Measurements from ENCODE around the gene RPS8. TPM values are rescaled to one million over a fixed set of nuclear protein-coding genes. Genes with fewer than 3 reads are reported as not detected.
"Not testable (repeated sequence)": the region's sequence is repeated elsewhere in the genome, so short reads cannot be mapped to it uniquely, and the experiment has no call there.

RPS8 gene
- total and polyA plus RNA-seq, 7 donors, result 935 to 2,158 (median 1,193) TPM

DNA sequence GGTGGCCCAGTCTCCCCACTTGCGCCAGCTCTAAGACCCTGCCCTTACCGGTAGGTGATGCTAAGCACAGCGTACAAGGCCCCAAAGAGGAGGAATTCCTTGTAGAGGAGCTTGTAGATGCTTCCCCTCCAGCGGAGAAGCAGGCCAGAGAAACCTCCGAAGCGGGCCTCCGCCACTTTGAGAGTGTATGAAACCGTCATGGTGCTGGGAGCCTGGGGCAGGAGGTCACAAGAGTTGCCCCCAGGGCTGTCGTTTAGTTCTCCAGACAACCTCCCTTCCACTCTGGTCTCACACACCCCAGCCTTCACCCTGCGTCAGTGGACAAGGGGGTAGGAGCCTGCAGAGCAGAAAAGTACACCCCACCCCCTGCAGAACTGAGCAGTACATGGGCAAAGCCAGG lies 12.2 kb downstream of the RPS8 start:
- no peak overlapping the region for H3K27ac ChIP-seq
- intact Hi-C loops (cut with DNase I), result loop anchor here (5.0 kb wide), 2 partner anchors 35 to 510 kb away; no protein-coding TSS in a partner anchor
- no peak for DNase-seq
- no peaks in the 10 kb centered on the region for H3K9me3 ChIP-seq
- H3K27me3 ChIP-seq (ENCODE audit: insufficient read depth in 3 of 3, low read length in 2 of 3), result no peaks in the 10 kb centered on the region
- H3K36me3 ChIP-seq (ENCODE audit: insufficient read depth in 1 of 2, low read depth in 1 of 2), result no peaks in the 10 kb centered on the region
- 93 to 95% (median 94%) methylated on average over 10 of the region's 10 CpGs for WGBS, 3 donors
- H3K4me1 ChIP-seq, result peaks cover 19% of the 10 kb centered on the region
- no peak for ATAC-seq
- TF ChIP-seq, protein P1, sequence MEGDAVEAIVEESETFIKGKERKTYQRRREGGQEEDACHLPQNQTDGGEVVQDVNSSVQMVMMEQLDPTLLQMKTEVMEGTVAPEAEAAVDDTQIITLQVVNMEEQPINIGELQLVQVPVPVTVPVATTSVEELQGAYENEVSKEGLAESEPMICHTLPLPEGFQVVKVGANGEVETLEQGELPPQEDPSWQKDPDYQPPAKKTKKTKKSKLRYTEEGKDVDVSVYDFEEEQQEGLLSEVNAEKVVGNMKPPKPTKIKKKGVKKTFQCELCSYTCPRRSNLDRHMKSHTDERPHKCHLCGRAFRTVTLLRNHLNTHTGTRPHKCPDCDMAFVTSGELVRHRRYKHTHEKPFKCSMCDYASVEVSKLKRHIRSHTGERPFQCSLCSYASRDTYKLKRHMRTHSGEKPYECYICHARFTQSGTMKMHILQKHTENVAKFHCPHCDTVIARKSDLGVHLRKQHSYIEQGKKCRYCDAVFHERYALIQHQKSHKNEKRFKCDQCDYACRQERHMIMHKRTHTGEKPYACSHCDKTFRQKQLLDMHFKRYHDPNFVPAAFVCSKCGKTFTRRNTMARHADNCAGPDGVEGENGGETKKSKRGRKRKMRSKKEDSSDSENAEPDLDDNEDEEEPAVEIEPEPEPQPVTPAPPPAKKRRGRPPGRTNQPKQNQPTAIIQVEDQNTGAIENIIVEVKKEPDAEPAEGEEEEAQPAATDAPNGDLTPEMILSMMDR (IDR thresholded peaks at IDR 0.05), result no peak
- H3K4me3 ChIP-seq, result no peak overlapping the region

DNA sequence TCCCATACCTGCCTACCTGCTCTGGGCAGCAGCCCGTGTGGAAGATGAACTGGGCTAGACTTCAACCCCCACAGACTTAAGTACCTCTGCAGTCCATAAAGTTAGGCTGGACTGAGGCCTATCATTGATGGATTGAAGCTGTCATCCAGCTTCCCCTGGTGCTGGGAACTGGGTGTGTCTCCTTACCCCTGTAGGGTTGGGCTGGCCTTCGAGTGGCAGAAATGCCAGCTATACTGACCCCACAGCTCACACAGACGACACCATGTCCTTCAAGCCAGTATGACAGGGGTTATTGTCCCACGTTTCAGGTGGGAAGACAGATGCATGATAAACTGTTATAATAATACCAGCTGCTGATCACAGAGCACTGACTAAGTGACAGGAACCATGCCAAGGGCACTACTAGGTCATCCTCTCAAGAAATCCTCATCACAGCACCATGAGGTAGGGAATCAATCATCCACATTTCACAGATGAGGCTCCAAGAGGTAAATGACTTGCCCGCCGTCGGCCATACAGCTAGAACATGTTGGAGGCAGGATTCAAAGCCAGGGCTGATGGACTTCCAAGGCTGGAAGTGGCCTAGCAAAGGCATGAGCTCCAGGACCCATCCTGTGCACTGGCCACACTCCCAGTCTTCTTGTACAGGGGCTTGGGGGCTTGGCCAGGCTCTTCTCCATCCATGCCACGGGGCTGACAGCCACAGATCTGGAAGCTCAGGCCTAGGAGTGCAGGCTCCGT lies 12.9 kb downstream of the RPS8 start, which contains the start of gene BEST4:
TSS of gene BEST4 (minus strand) at position 51 of the 741 bp plus-strand sequence. CDS start 465 bp downstream, outside the sequence.
- WGBS, 3 donors, result 75 to 84% (median 75%) methylated on average over 9 of the region's 9 CpGs
- H3K4me3 ChIP-seq, result no peak within 1 kb of the TSS
- no peaks in the 10 kb centered on the region for H3K27me3 ChIP-seq (ENCODE audit: insufficient read depth in 3 of 3, low read length in 2 of 3)
- peaks cover 16% of the 10 kb centered on the region for H3K4me1 ChIP-seq
- intact Hi-C loops (cut with DNase I), result loop anchor here (5.0 kb wide), 2 partner anchors 34 to 509 kb away; no protein-coding TSS in a partner anchor
- H3K9me3 ChIP-seq, result no peaks in the 10 kb centered on the region
- DNase-seq (no peak), ATAC-seq (no peak)
- H3K36me3 ChIP-seq (ENCODE audit: insufficient read depth in 1 of 2, low read depth in 1 of 2), result no peaks in the 10 kb centered on the region
- TF ChIP-seq, protein P1 (IDR thresholded peaks at IDR 0.05), result no peak
- H3K27ac ChIP-seq, result no peak within 1 kb of the TSS

DNA sequence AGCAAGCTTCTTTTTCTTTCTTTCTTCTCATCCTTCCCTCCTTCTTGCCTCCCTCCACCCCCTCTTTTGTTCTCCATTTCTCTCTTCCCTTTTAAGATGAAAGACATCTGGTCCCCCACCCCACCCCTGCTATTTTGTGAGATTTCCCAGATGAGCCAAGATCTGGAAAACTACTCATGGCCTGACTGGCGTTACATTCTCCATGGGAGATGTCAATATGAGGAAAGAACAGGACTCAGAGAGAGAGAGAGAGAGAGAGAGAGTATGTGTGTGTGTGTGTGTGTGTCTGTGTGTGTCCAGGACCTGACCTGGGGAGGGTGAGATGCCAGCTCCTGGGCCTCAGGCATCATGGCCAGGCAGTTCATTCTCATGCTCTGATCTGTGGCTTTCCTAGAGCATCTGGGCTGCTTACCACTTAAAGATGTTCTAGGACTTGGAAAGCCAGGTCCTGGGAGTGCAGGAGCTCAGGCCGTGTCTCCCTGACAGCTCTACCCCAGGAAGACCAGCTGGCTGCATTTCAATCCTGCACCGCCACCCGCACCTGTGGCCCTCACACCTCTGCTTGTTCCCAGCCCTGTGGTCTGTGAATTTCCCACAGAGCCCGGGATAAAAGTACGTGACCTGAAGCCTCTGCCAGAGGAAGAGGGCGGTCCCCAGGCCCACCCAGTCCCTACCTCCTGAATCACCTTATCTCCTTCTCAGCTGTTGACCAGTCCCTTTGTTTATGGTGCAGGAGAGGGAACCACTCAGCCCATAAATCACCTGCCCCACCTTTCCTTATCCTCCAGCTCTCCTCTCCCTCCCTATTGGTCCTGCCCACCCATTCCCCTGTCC lies 15.8 kb downstream of the RPS8 start:
- H3K4me1 ChIP-seq, result no peaks in the 10 kb centered on the region
- ATAC-seq, result no peak

DNA sequence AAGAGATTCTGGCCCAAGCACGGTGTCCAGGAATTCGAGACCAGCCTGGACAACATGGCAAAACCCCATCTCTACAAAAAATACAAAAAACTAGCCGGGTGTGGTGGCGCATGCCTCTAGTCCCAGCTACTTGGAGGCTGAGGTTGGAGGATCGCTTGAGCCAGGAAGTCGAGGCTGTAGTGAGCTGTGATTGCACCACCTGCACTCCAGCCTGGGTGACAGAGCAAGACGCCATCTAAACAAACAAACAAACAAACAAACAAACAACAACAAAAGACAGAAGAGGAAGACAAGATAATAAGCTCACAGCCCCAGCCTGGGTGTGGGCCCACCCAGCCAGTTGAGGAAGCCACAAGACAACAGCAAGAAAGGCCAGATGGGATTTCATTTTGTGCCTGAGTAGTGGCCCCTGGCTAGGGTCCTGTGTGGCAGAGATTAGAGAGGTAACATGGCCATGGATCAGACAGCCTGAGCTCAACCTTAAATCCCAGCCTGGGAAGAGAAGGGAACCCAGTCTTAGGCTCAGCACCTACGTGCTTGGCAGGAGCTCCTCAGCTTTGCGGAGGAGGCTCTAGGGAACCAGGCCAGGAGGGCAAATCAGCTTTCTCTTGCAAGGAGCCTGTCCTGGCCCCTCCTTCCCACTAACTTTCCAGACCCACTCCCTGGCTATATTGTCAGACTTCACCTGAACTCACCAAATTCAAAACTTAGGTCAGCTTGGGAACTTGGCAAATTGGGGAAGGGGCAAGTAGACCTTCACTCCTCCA lies 17.6 kb downstream of the RPS8 start:
- Histone ChIP-seq H3K9me3 (no peaks in the 10 kb centered on the region), H3K36me3 (ENCODE audit: insufficient read depth in 1 of 2, low read depth in 1 of 2) (no peaks in the 10 kb centered on the region), H3K4me1 (no peaks in the 10 kb centered on the region), H3K27ac (no peak overlapping the region), H3K27me3 (ENCODE audit: insufficient read depth in 3 of 3, low read length in 2 of 3) (no peaks in the 10 kb centered on the region), H3K4me3 (no peak overlapping the region)
- ATAC-seq, result no peak
- intact Hi-C loops (cut with DNase I), result no loop called here
- TF ChIP-seq, protein P1 (IDR thresholded peaks at IDR 0.05), result no peak
- 89 to 94% (median 93%) methylated on average over 9 of the region's 9 CpGs for WGBS, 3 donors
- no peak for DNase-seq

More for the DNA sequence above, 15.8 kb downstream of the RPS8 start:
- intact Hi-C loops (cut with DNase I), result no loop called here
- DNase-seq, result no peak
- no peaks in the 10 kb centered on the region for H3K36me3 ChIP-seq (ENCODE audit: insufficient read depth in 1 of 2, low read depth in 1 of 2)
- TF ChIP-seq, protein P1 (IDR thresholded peaks at IDR 0.05), result no peak
- no peaks in the 10 kb centered on the region for H3K27me3 ChIP-seq (ENCODE audit: insufficient read depth in 3 of 3, low read length in 2 of 3)
- H3K27ac ChIP-seq, result no peak overlapping the region
- H3K9me3 ChIP-seq, result no peaks in the 10 kb centered on the region
- H3K4me3 ChIP-seq, result no peak overlapping the region
- 60 to 64% (median 61%) methylated on average over 7 of the region's 7 CpGs for WGBS, 3 donors

DNA sequence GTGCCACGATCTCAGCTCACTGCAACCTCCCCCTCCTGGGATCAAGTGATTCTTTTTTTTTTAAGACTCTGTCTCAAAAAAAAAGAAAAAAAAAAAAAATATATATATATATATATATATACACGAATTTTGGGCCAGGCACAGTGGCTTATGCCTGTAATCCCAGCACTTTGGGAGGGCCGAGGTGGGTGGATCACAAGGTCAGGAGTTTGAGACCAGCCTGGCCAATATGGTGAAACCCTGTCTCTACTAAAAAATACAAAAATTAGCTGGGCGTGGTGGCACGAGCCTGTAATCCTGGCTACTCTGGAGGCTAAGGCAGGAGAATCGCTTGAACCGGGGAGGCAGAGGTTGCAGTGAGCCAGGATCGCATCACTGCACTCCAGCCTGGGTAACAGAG lies 22.5 kb downstream of the RPS8 start:
- H3K27me3 ChIP-seq (ENCODE audit: insufficient read depth in 3 of 3, low read length in 2 of 3); H3K36me3 ChIP-seq (ENCODE audit: insufficient read depth in 1 of 2, low read depth in 1 of 2); H3K4me3 ChIP-seq; intact Hi-C loops (cut with DNase I); DNase-seq; H3K4me1 ChIP-seq; ATAC-seq; H3K9me3 ChIP-seq: not testable (repeated sequence)
- WGBS, 3 donors, result 74 to 86% (median 82%) methylated on average over 8 of the region's 8 CpGs
- H3K27ac ChIP-seq, result peak overlapping the region; percentile 96
